Spleen (tissue), 7 donors: ENCODE results near the gene PPIG.
"Not testable (repeated sequence)": the region's sequence is repeated elsewhere in the genome, so short reads cannot be mapped to it uniquely, and the experiment has no call there.

Source experiments
- POLR2AphosphoS5 ChIP-seq, 3 donors: sonication (generic); formaldehyde crosslinking; IDR thresholded peaks; one replicate each; pipeline ENCODE4 v1.5.1; 2017; ENCODE audit warnings: antibody characterized with exemption in 3 of 3
- TF ChIP-seq, protein P1 (sequence below), 11 experiments: fragments of 200-600 bp in 7 of 11; fragments of 450-650 bp in 4 of 11; sonication (generic) in 4 of 11; IDR thresholded peaks in 8 of 11; conservative IDR thresholded peaks in 3 of 11; 1 replicate in 7 of 11; 2 replicates in 4 of 11; pipeline versions ENCODE4 v1.4.0 to v1.8.0; 2016 to 2021; ENCODE audit warnings: antibody characterized with exemption in 11 of 11, inconsistent platforms in 4 of 11, mild to moderate bottlenecking in 1 of 11
- donor health status: DM: no; HTN: no; CAD: no; lungs with moderate emphysema.
- donor health status: DM: no; HTN: no; CAD: no.
- donor health status: DM: no; HTN: no; CAD: no.

DNA sequence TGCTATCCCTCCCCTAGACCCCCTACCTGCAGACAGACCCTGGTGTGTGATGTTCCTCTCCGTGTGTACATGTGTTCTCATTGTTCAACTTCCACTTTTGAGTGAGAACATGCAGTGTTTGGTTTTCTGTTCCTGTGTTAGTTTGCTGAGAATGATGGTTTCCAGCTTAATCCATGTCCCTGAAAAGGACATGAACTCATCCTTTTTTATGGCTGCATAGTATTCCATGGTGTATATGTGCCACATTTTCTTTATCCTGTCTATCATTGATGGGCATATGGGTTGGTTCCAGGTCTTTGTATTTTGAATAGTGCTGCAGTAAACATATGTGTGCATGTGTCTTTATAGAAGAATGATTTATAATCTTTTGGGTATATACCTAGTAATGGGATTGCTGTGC is 31.8 kb downstream of the PPIG start:
- TF ChIP-seq POLR2AphosphoS5 (IDR thresholded peaks at IDR 0.05): not testable (repeated sequence)
- TF ChIP-seq, protein P1, sequence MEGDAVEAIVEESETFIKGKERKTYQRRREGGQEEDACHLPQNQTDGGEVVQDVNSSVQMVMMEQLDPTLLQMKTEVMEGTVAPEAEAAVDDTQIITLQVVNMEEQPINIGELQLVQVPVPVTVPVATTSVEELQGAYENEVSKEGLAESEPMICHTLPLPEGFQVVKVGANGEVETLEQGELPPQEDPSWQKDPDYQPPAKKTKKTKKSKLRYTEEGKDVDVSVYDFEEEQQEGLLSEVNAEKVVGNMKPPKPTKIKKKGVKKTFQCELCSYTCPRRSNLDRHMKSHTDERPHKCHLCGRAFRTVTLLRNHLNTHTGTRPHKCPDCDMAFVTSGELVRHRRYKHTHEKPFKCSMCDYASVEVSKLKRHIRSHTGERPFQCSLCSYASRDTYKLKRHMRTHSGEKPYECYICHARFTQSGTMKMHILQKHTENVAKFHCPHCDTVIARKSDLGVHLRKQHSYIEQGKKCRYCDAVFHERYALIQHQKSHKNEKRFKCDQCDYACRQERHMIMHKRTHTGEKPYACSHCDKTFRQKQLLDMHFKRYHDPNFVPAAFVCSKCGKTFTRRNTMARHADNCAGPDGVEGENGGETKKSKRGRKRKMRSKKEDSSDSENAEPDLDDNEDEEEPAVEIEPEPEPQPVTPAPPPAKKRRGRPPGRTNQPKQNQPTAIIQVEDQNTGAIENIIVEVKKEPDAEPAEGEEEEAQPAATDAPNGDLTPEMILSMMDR (IDR thresholded peaks at IDR 0.05 in 8 of 11, conservative IDR thresholded peaks at IDR 0.05 in 3 of 11): not testable (repeated sequence)
